Measurements from ENCODE around the gene PUM2.

The PUM2 gene

GRCh38 chr2:20216130-20217025, 134.3 kb downstream of the PUM2 start:
- DNase-seq (ENCODE audit: low spot score), result no peak

- DNase-seq (ENCODE audit: low spot score), result no peak
These were observed 135.2 kb downstream of the PUM2 start for GRCh38 chr2:20215183-20216040.

GRCh38 chr2:20214566-20215182, 136.0 kb downstream of the PUM2 start:
- no peak for DNase-seq (ENCODE audit: low spot score)

- DNase-seq (ENCODE audit: low spot score), result no peak
These were observed 136.7 kb downstream of the PUM2 start for GRCh38 chr2:20213651-20214565.

- DNase-seq (ENCODE audit: low spot score), result no peak
These were observed 137.7 kb downstream of the PUM2 start for GRCh38 chr2:20212871-20213503.

- no peak for DNase-seq (ENCODE audit: low spot score)
These were observed 138.2 kb downstream of the PUM2 start for GRCh38 chr2:20212459-20212870.

- DNase-seq (ENCODE audit: low spot score), result no peak
These were observed 138.7 kb downstream of the PUM2 start for GRCh38 chr2:20211860-20212458.

- DNase-seq (ENCODE audit: low spot score), result no peak
These were observed 139.2 kb downstream of the PUM2 start for GRCh38 chr2:20211420-20211819.

GRCh38 chr2:20210462-20210861, 140.2 kb downstream of the PUM2 start:
- DNase-seq (ENCODE audit: low spot score), result no peak

GRCh38 chr2:20209373-20210109, 141.1 kb downstream of the PUM2 start:
- DNase-seq (ENCODE audit: low spot score), result no peak

- DNase-seq (ENCODE audit: low spot score), result peak; percentile 49
These were observed 142.2 kb downstream of the PUM2 start for GRCh38 chr2:20208476-20208859.

GRCh38 chr2:20207051-20207450, 143.6 kb downstream of the PUM2 start:
- DNase-seq (ENCODE audit: low spot score), result no peak

- no peak for DNase-seq (ENCODE audit: low spot score)
These were observed 144.6 kb downstream of the PUM2 start for GRCh38 chr2:20205915-20206524.

GRCh38 chr2:20205069-20205468, 145.6 kb downstream of the PUM2 start:
- DNase-seq (ENCODE audit: low spot score), result no peak

GRCh38 chr2:20203521-20204225, 147.0 kb downstream of the PUM2 start:
- DNase-seq (ENCODE audit: low spot score), result no peak

GRCh38 chr2:20203072-20203471, 147.6 kb downstream of the PUM2 start:
- DNase-seq (ENCODE audit: low spot score), result no peak

- no peak for DNase-seq (ENCODE audit: low spot score)
These were observed 149.0 kb downstream of the PUM2 start for GRCh38 chr2:20201671-20202070.

GRCh38 chr2:20200697-20201555, 149.7 kb downstream of the PUM2 start:
- no peak for DNase-seq (ENCODE audit: low spot score)

All from AG20443 (cell line).